Suprapubic skin (tissue), 4 donors: ENCODE measurements around the gene CNTF.
"Not testable (repeated sequence)": the region's sequence is repeated elsewhere in the genome, so short reads cannot be mapped to it uniquely, and the experiment has no call there.

ENCODE experiments used
- CTCF ChIP-seq, 2 donors: fragments of 200-600 bp in 1 of 2; fragments of 450-650 bp in 1 of 2; sonication (generic) in 1 of 2; IDR thresholded peaks; one replicate each; pipeline ENCODE4 v1.5.1; 2016 to 2019; ENCODE audit warnings: antibody characterized with exemption in 2 of 2, mild to moderate bottlenecking in 1 of 2, moderate library complexity in 1 of 2
- EP300 ChIP-seq: sonication (generic); formaldehyde crosslinking; IDR thresholded peaks from one replicate; pipeline ENCODE4 v1.6.1; 2017; ENCODE audit warnings: antibody characterized with exemption
- POLR2A ChIP-seq, 2 donors: fragments of 450-650 bp; IDR thresholded peaks; one replicate each; pipeline ENCODE4 v1.6.1; 2017; ENCODE audit warnings: antibody characterized with exemption in 2 of 2, mild to moderate bottlenecking in 2 of 2, moderate library complexity in 2 of 2
- POLR2AphosphoS5 ChIP-seq, 3 donors: sonication (generic); formaldehyde crosslinking; IDR thresholded peaks; one replicate each; pipeline ENCODE4 v1.6.1; 2017; ENCODE audit warnings: antibody characterized with exemption in 3 of 3

- not testable (repeated sequence) for TF ChIP-seq POLR2A (IDR thresholded peaks at IDR 0.05); CTCF (IDR thresholded peaks at IDR 0.05); POLR2AphosphoS5 (IDR thresholded peaks at IDR 0.05); EP300
Measured at GRCh38 chr11:58572906-58573305, 49.6 kb upstream of the CNTF start.
